Ascending aorta (tissue), 2 donors: Measurements from ENCODE around the gene MLIP. TPM values are rescaled to one million over a fixed set of nuclear protein-coding genes. Genes with fewer than 3 reads are reported as not detected.

ENCODE experiments used
- DNase-seq, 2 donors: peaks; one replicate each; pipeline ENCODE4 v3.0.0-alpha.2; 2019; ENCODE audit warnings: low spot score in 2 of 2
- H3K27ac ChIP-seq, 2 donors: fragments of 200-600 bp; sonication (generic); one replicate each; pipeline ENCODE4 v1.5.1; 2016 to 2017; ENCODE audit warnings: mild to moderate bottlenecking in 1 of 2
- H3K27me3 ChIP-seq: fragments of 200-600 bp; sonication (generic); one replicate; pipeline ENCODE4 v1.5.1; 2017
- H3K36me3 ChIP-seq, 2 donors: fragments of 200-600 bp; sonication (generic); one replicate each; pipeline ENCODE4 v1.5.1; 2016
- H3K4me1 ChIP-seq, 2 donors: fragments of 200-600 bp; sonication (generic); one replicate each; pipeline ENCODE4 v1.5.1; 2016 to 2017; ENCODE audit warnings: mild to moderate bottlenecking in 1 of 2
- H3K4me3 ChIP-seq, 2 donors: fragments of 200-600 bp; sonication (generic); one replicate each; pipeline ENCODE4 v1.5.1; 2016 to 2017; ENCODE audit warnings: mild to moderate bottlenecking in 1 of 2
- H3K9me3 ChIP-seq, 2 donors: fragments of 200-600 bp; sonication (generic); one replicate each; pipeline ENCODE4 v1.5.1; 2016
- intact Hi-C: fragments of 100-400 bp; cut with DNase I; formaldehyde crosslinking; loops from one replicate; pipeline ENCODE4 v1.15.1; 2023
- total RNA-seq: library from RNA; depleted of rRNA; stranded (reverse); fragments of >200 nt; gene quantifications from one replicate; pipeline ENCODE4 v1.1.0, GENCODE V29; 2016
- TF ChIP-seq, protein P1 (sequence below), 3 experiments: fragments of 200-600 bp in 2 of 3; fragments of 450-650 bp in 1 of 3; sonication (generic) in 2 of 3; IDR thresholded peaks; one replicate each; pipeline ENCODE4 v1.5.1; 2016 to 2019; ENCODE audit warnings: antibody characterized with exemption in 3 of 3, mild to moderate bottlenecking in 1 of 3, moderate library complexity in 1 of 3

The MLIP gene
- total RNA-seq, 1 donor from 2014 or later, result not detected

DNA sequence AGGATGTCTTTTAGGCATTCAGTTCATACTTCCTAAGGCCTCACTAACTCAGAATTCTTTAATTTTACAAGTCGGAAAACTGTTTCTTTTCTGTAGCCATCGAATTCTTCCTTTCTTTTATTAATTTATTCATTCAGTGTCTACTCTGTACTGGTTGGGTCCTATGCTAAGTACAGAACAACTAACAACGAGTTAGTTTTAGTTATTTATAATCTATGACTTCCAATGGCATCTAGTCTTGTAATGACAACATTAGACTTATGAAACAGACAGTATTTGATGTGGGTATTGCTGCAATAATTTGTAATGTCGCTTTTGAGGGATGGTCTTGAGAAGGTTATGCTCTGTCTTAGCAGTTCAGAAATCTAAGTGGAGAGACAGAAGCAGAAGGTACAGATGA lies 141.7 kb downstream of the MLIP start:
- DNase-seq, result no peak
- intact Hi-C loops, result no loop called here

DNA sequence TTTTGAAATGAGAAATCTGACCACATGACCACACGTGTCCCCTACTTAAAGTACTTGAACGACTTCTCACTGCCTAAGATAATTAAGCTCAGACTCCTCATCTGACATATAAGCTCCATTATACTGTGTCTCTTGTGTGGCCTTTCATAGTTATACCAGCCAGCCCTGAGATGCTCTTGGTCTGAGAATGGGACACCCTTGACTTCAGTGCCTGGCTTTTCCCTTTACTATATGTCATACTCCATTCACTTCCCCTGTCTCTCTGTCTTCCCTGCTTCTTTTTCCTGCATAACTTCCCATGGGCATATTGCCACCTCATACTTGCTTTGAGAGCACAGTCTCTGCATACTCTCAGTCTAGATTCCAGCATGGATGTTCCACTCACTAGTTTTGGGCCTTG lies 143.6 kb downstream of the MLIP start:
- TF ChIP-seq, protein P1, sequence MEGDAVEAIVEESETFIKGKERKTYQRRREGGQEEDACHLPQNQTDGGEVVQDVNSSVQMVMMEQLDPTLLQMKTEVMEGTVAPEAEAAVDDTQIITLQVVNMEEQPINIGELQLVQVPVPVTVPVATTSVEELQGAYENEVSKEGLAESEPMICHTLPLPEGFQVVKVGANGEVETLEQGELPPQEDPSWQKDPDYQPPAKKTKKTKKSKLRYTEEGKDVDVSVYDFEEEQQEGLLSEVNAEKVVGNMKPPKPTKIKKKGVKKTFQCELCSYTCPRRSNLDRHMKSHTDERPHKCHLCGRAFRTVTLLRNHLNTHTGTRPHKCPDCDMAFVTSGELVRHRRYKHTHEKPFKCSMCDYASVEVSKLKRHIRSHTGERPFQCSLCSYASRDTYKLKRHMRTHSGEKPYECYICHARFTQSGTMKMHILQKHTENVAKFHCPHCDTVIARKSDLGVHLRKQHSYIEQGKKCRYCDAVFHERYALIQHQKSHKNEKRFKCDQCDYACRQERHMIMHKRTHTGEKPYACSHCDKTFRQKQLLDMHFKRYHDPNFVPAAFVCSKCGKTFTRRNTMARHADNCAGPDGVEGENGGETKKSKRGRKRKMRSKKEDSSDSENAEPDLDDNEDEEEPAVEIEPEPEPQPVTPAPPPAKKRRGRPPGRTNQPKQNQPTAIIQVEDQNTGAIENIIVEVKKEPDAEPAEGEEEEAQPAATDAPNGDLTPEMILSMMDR (IDR thresholded peaks at IDR 0.05), result no peak
- intact Hi-C loops, result no loop called here

More for the DNA sequence above, 141.7 kb downstream of the MLIP start:
- no peaks in the 10 kb centered on the region for H3K27me3 ChIP-seq
- H3K4me1 ChIP-seq, result peaks cover 0 to 3% of the 10 kb centered on the region in 2 donors
- no peaks in the 10 kb centered on the region for H3K9me3 ChIP-seq
- TF ChIP-seq, protein P1 (IDR thresholded peaks at IDR 0.05), result no peak
- no peak overlapping the region for H3K27ac ChIP-seq
- no peaks in the 10 kb centered on the region for H3K36me3 ChIP-seq
- no peak overlapping the region for H3K4me3 ChIP-seq

DNA sequence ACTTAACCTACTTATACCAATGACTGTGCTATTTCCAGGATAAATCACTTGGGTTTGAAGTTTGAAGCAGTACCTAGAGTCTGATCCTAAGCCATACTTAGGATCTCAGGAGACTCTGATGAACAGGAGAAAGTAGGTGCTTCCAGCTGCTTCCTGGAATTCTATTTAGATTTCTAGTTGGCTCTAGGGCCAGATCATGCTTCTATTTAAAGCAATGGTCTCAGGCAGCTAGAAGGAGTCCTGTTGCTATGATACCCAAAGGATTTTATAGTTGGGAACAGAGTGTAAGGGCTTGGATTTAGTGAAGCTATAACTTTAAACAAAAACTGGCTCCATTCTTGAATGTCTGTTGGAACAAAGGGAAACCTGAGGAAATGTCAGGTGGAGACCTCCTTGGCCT lies 144.6 kb downstream of the MLIP start:
- Histone ChIP-seq H3K27ac (peak overlapping the region; percentile 15 to 58), H3K36me3 (no peaks in the 10 kb centered on the region), H3K4me1 (peaks cover 0 to 3% of the 10 kb centered on the region in 2 donors), H3K4me3 (no peak overlapping the region), H3K9me3 (no peaks in the 10 kb centered on the region), H3K27me3 (no peaks in the 10 kb centered on the region)
- TF ChIP-seq, protein P1 (IDR thresholded peaks at IDR 0.05), result no peak
- DNase-seq, result no peak
- intact Hi-C loops, result no loop called here

More for the DNA sequence above, 143.6 kb downstream of the MLIP start:
- no peak overlapping the region for H3K4me3 ChIP-seq
- H3K36me3 ChIP-seq, result no peaks in the 10 kb centered on the region
- peaks cover 0 to 3% of the 10 kb centered on the region in 2 donors for H3K4me1 ChIP-seq
- no peak for DNase-seq
- no peaks in the 10 kb centered on the region for H3K9me3 ChIP-seq
- H3K27ac ChIP-seq, result no peak overlapping the region
- H3K27me3 ChIP-seq, result no peaks in the 10 kb centered on the region

DNA sequence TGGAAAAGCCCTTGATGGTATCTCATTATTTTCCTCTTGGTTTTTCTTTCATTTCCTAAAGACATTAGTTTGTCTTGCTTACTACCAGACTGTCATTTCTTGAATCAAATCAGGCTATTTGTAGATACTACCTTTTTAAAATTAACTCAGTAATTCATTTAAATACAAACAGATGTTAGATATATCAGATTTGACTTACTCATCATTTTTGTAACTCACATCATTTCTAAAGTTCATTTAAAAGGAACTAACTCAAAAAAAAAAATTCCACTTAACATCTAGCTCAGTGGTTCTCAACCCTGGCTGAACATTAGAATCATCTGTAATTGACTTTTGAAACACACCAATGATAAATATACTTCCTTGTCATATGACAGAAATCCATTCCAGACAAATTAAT lies 148.8 kb downstream of the MLIP start:
- Histone ChIP-seq H3K4me1 (peaks cover 0 to 3% of the 10 kb centered on the region in 2 donors), H3K4me3 (no peak overlapping the region), H3K36me3 (no peaks in the 10 kb centered on the region), H3K27me3 (no peaks in the 10 kb centered on the region), H3K27ac (no peak overlapping the region), H3K9me3 (no peaks in the 10 kb centered on the region)
- intact Hi-C loops, result loop anchor here (10.0 kb wide), 1 partner anchor 275 kb away; no protein-coding TSS in a partner anchor
- TF ChIP-seq, protein P1 (IDR thresholded peaks at IDR 0.05), result no peak
- DNase-seq, result no peak

DNA sequence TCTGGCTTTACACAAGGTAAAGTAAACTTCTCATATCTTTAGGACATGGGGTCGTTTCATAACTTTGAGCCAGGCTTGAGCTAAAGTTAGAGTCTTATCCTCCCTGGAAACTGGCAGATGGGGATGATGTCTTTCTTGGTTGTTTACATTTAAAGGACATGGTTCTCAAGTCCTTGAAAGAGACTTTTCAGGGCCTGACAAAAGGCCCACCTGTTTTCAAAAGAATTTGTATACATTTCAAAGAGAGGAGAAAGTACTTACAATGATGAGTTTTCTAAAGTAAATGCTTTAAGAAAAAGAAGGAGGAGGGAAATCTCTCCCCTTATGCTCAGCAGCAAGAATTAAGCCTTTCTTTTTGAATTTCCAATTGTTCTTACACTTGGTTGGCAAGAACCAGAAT lies 151.3 kb downstream of the MLIP start:
- no peak for DNase-seq
- H3K4me1 ChIP-seq, result no peaks in the 10 kb centered on the region
- H3K27ac ChIP-seq, result no peak overlapping the region
- H3K4me3 ChIP-seq, result no peak overlapping the region
- intact Hi-C loops, result loop anchor here (10.0 kb wide), 1 partner anchor 278 kb away; no protein-coding TSS in a partner anchor
- H3K9me3 ChIP-seq, result no peaks in the 10 kb centered on the region
- TF ChIP-seq, protein P1 (IDR thresholded peaks at IDR 0.05), result no peak
- H3K36me3 ChIP-seq, result no peaks in the 10 kb centered on the region
- no peaks in the 10 kb centered on the region for H3K27me3 ChIP-seq

DNA sequence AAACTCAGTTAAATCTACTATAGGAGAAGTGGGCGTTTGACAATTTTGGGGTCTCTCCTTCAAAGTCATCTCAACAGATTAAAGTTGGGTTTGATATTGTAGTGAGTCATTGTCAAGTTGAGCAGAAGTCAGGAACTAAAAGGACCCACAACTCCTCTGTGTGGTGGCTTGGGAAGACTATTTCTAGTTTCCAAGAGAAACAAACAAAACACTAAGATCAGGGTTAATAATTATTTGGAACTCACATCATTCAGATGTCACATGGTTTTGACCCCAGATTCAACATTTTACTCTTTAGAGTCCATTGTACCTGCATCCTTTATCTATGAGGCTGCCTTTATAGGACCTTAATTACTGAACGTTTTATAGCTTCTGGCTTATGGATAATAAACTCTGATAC lies 151.7 kb downstream of the MLIP start:
- Histone ChIP-seq H3K27me3 (no peaks in the 10 kb centered on the region), H3K9me3 (no peaks in the 10 kb centered on the region), H3K4me3 (no peak overlapping the region), H3K4me1 (no peaks in the 10 kb centered on the region), H3K36me3 (no peaks in the 10 kb centered on the region), H3K27ac (no peak overlapping the region)
- DNase-seq, result no peak
- TF ChIP-seq, protein P1 (IDR thresholded peaks at IDR 0.05), result no peak
- intact Hi-C loops, result loop anchor here (10.0 kb wide), 1 partner anchor 278 kb away; no protein-coding TSS in a partner anchor
